Ishikawa (cell line): Measurements from ENCODE around the gene ETV3.

ENCODE experiments used
- CEBPB ChIP-seq: IDR thresholded peaks from 2 replicates; pipeline ENCODE4 v1.6.1; 2012
- CREB1 ChIP-seq: IDR thresholded peaks from 2 replicates; pipeline ENCODE4 v1.6.1; 2012; ENCODE audit warnings: low read depth
- EGR1 ChIP-seq: IDR thresholded peaks from 2 replicates; pipeline ENCODE4 v1.6.1; 2012
- EP300 ChIP-seq: IDR thresholded peaks from 2 replicates; pipeline ENCODE4 v1.6.1; 2012; ENCODE audit warnings: borderline replicate concordance
- FOXM1 ChIP-seq: IDR thresholded peaks from 2 replicates; pipeline ENCODE4 v1.6.1; 2012; ENCODE audit warnings: low read depth, borderline replicate concordance
- MAX ChIP-seq: IDR thresholded peaks from 2 replicates; pipeline ENCODE4 v1.6.1; 2012
- NFIC ChIP-seq: IDR thresholded peaks from 2 replicates; pipeline ENCODE4 v1.6.1; 2012
- RAD21 ChIP-seq: IDR thresholded peaks from 2 replicates; pipeline ENCODE4 v1.6.1; 2012; ENCODE audit warnings: low read depth
- TAF1 ChIP-seq: IDR thresholded peaks from 2 replicates; pipeline ENCODE4 v1.6.1; 2012; ENCODE audit warnings: low read depth, mild to moderate bottlenecking
- TCF12 ChIP-seq: IDR thresholded peaks from 2 replicates; pipeline ENCODE4 v1.6.1; 2012; ENCODE audit warnings: low read depth
- TEAD4 ChIP-seq: IDR thresholded peaks from 2 replicates; pipeline ENCODE4 v1.6.1; 2012
- YY1 ChIP-seq: IDR thresholded peaks from 2 replicates; pipeline ENCODE4 v1.6.1; 2012; ENCODE audit warnings: low read depth
- ZBTB7A ChIP-seq: IDR thresholded peaks from 2 replicates; pipeline ENCODE4 v1.6.1; 2012; ENCODE audit warnings: low read depth
- TF ChIP-seq, protein P1 (sequence below): IDR thresholded peaks from 2 replicates; pipeline ENCODE4 v1.6.1; 2012
- TF ChIP-seq, protein P2 (sequence below): IDR thresholded peaks from 2 replicates; pipeline ENCODE4 v1.6.1; 2012; ENCODE audit warnings: low read depth, mild to moderate bottlenecking

ETV3 gene

DNA sequence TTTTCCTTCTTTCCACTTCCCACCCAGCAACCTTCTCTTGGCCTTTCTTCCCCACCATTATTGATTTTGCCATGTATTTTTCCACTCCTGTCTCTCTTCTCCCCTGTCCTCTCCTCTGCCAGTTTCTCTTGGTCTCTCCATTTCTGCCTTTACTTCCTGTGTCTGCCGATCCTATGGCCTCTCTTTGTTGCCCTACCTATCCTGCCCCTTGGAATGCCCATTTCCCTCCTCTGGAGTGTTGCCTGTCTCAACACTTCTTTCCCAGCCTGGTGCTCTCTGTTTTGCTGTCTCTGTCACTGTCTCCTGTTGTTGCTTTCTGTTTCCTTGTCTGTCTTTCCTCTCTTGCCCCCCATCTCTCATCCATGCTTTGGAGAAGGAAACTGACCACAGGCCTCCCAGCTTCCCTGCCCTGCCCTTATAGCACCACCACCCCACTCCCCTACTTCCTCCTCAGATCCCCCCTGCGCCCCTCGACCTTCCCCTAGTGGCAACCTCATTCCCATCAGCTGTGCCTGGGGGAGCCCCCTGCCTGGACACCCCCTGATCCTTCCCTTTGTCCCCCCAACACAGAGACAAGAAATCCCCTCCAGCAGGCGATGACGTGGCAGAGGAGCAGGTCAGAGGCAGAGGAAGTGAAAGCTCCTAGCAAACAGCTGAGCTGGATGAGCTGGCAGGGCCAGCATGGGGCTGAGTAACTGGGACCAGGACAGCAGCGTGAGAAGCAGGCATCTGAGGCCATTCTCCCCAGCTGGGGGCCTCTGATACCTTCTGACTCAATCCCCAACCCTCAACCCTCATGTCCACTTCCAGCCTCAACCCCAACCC is 32.0 kb downstream of the ETV3 start:
- no peak for TF ChIP-seq TAF1
- no peak for TF ChIP-seq NFIC

GRCh38 chr1:157105298-157105987 is 32.8 kb downstream of the ETV3 start:
- TF ChIP-seq FOXM1 (no peak), CREB1 (no peak), YY1 (no peak), MAX (no peak), TAF1 (no peak)

DNA sequence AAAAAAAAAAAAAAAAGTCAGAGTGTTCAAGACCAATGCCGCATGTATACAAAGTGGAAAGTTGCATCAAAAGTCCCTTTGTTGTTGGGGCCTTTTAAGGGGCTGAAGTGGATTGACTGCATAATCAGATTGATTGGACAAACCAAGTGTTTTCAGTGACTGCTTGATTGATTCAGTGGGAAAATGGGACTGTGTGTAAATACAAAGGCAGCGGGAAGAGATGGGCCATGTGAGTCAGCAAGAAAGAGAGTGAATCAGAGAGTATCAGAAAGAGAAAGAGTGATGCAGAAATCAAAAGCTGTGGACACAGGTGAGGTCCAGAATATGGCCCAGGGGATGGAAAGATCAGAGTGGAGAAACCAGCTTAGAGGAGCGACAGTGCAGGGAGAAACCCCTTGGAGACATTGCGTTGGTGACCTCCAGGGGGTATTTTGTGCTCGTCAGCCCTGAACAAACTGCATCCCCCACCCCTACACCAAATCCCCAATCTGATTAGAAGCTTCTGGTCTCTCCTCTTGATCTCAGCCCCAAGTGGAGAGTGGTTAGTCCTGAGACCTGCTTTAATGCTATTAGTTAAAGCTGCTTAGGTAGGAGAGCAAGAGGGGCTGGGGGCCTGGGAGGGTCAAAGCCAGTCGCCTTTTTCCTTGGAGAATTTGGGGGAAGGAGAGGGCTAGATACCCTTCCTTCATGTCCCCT is 33.4 kb downstream of the ETV3 start:
- TF ChIP-seq TAF1 (no peak), TCF12 (no peak), CREB1 (no peak), NFIC (no peak), RAD21 (no peak), MAX (no peak), TEAD4 (no peak), CEBPB (no peak), EP300 (no peak), EGR1 (no peak), FOXM1 (no peak), ZBTB7A (no peak)
- TF ChIP-seq, protein P1, sequence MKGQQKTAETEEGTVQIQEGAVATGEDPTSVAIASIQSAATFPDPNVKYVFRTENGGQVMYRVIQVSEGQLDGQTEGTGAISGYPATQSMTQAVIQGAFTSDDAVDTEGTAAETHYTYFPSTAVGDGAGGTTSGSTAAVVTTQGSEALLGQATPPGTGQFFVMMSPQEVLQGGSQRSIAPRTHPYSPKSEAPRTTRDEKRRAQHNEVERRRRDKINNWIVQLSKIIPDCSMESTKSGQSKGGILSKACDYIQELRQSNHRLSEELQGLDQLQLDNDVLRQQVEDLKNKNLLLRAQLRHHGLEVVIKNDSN = no peak
- TF ChIP-seq, protein P2, sequence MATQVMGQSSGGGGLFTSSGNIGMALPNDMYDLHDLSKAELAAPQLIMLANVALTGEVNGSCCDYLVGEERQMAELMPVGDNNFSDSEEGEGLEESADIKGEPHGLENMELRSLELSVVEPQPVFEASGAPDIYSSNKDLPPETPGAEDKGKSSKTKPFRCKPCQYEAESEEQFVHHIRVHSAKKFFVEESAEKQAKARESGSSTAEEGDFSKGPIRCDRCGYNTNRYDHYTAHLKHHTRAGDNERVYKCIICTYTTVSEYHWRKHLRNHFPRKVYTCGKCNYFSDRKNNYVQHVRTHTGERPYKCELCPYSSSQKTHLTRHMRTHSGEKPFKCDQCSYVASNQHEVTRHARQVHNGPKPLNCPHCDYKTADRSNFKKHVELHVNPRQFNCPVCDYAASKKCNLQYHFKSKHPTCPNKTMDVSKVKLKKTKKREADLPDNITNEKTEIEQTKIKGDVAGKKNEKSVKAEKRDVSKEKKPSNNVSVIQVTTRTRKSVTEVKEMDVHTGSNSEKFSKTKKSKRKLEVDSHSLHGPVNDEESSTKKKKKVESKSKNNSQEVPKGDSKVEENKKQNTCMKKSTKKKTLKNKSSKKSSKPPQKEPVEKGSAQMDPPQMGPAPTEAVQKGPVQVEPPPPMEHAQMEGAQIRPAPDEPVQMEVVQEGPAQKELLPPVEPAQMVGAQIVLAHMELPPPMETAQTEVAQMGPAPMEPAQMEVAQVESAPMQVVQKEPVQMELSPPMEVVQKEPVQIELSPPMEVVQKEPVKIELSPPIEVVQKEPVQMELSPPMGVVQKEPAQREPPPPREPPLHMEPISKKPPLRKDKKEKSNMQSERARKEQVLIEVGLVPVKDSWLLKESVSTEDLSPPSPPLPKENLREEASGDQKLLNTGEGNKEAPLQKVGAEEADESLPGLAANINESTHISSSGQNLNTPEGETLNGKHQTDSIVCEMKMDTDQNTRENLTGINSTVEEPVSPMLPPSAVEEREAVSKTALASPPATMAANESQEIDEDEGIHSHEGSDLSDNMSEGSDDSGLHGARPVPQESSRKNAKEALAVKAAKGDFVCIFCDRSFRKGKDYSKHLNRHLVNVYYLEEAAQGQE = no peak

- TF ChIP-seq EP300 = no peak
- TF ChIP-seq TEAD4 = no peak
- TF ChIP-seq EGR1 = no peak
- TF ChIP-seq, protein P2 = no peak
- TF ChIP-seq NFIC = no peak
- no peak for TF ChIP-seq CEBPB
- TF ChIP-seq ZBTB7A = no peak
- no peak for TF ChIP-seq TAF1
- no peak for TF ChIP-seq TCF12
- TF ChIP-seq MAX = no peak
- no peak for TF ChIP-seq CREB1
- TF ChIP-seq YY1 = no peak
- TF ChIP-seq FOXM1 = no peak
- no peak for TF ChIP-seq RAD21
- TF ChIP-seq, protein P1 = no peak
Observed at GRCh38 chr1:157103268-157103667, 34.9 kb downstream of the ETV3 start.

DNA sequence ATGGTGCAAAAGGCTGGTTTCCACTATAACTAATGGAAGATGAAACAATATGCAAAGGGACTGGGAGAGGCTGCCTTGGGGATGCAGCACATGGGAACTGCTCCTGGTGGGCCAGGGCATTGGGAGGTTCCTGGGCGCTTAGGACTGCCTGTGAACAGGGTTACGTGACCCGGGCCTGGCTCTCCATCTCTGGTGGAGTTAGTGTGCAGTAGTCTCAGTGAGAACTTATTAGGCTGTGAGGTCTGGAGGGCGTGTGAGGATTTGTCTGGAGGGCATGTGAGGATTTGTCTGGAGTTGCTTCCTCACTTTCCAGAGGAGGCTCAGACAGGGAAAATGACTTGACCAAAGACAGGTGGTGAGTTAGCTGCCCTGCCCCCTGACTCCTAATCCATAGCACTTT is 37.0 kb downstream of the ETV3 start:
- TF ChIP-seq RAD21 (no peak), CEBPB (no peak), FOXM1 (no peak), TCF12 (no peak), NFIC (no peak), CREB1 (no peak)
- TF ChIP-seq, protein P2 = no peak
